SK-N-SH (cell line): ENCODE results near the gene CACNA2D1. TPM values are rescaled to one million over a fixed set of nuclear protein-coding genes. Genes with fewer than 3 reads are reported as not detected.

Experiments
- CTCF ChIA-PET: fragments of 300-600, 350-600 bp; formaldehyde crosslinking; extraction: SDS; loops from one replicate; lab custom pipeline; 2021; lab: Yijun Ruan, JAX
- POLR2A ChIA-PET: fragments of 350-600 bp; sonication (Branson Sonifier 250); formaldehyde crosslinking; extraction: SDS; loops from one replicate; lab custom pipeline; 2020; ENCODE audit warnings: antibody characterized with exemption, inconsistent platforms; lab: Yijun Ruan, JAX
- DNase-seq: peaks from one replicate; pipeline ENCODE4 v3.0.0; 2012
- H2AFZ ChIP-seq: fragments of 200-600 bp; sonication (generic); 2 replicates; pipeline ENCODE4 v1.8.1; 2016; ENCODE audit warnings: antibody characterized with exemption, mild to moderate bottlenecking, low read depth
- H3F3A ChIP-seq: fragments of 200-600 bp; sonication (generic); replicated peaks from 2 replicates; pipeline ENCODE3; 2016; ENCODE audit warnings: antibody characterized with exemption, mild to moderate bottlenecking; ENCODE audit not compliant: insufficient read depth
- H3K27ac ChIP-seq, 2 experiments: fragments of 200-500 bp in 1 of 2; fragments of 200-600 bp in 1 of 2; sonication (Bioruptor generic) in 1 of 2; sonication (generic), shearing (Covaris generic) in 1 of 2; 2 replicates each; pipeline versions ENCODE4 v1.5.1 to v1.6.1; 2014 to 2016; ENCODE audit warnings: low read depth in 2 of 2, inconsistent platforms in 1 of 2, low read length in 1 of 2, mild to moderate bottlenecking in 1 of 2, mixed read lengths in 1 of 2
- H3K27me3 ChIP-seq: fragments of 200-600 bp; sonication (generic), shearing (Covaris generic); 2 replicates; pipeline ENCODE4 v1.6.1; 2016; ENCODE audit warnings: mixed run types; ENCODE audit not compliant: insufficient read depth
- H3K36me3 ChIP-seq, 2 experiments: fragments of 200-500 bp in 1 of 2; fragments of 200-600 bp in 1 of 2; sonication (Bioruptor generic) in 1 of 2; sonication (generic) in 1 of 2; replicated peaks in 1 of 2; 2 replicates each; pipeline versions ENCODE3 to v1.5.1; 2014 to 2016; ENCODE audit warnings: low read length in 1 of 2, mild to moderate bottlenecking in 1 of 2; ENCODE audit not compliant: insufficient read depth in 2 of 2, control insufficient read depth in 1 of 2
- H3K4me1 ChIP-seq, 2 experiments: fragments of 200-500 bp in 1 of 2; fragments of 200-600 bp in 1 of 2; sonication (Bioruptor generic) in 1 of 2; sonication (generic), shearing (Covaris generic) in 1 of 2; 2 replicates each; pipeline versions ENCODE4 v1.5.1 to v1.6.1; 2014 to 2016; ENCODE audit warnings: low read depth in 1 of 2, low read length in 1 of 2, mixed run types in 1 of 2; ENCODE audit not compliant: insufficient read depth in 2 of 2, control insufficient read depth in 1 of 2
- H3K4me2 ChIP-seq: fragments of 200-600 bp; sonication (generic), shearing (Covaris generic); 2 replicates; pipeline ENCODE4 v1.6.1; 2017; ENCODE audit warnings: mixed run types
- H3K4me3 ChIP-seq, 2 experiments: fragments of 200-500 bp in 1 of 2; fragments of 200-600 bp in 1 of 2; sonication (Bioruptor generic) in 1 of 2; sonication (generic), shearing (Covaris generic) in 1 of 2; 2 replicates each; pipeline versions ENCODE4 v1.5.1 to v1.8.1; 2014 to 2016; ENCODE audit warnings: low read depth in 2 of 2, inconsistent platforms in 1 of 2, low read length in 1 of 2, mild to moderate bottlenecking in 1 of 2, mixed read lengths in 1 of 2, moderate library complexity in 1 of 2
- H3K79me2 ChIP-seq: fragments of 200-600 bp; sonication (generic); 2 replicates; pipeline ENCODE4 v1.8.1; 2017; ENCODE audit warnings: mild to moderate bottlenecking; ENCODE audit not compliant: insufficient read depth
- H3K9ac ChIP-seq: fragments of 200-600 bp; sonication (generic); 2 replicates; pipeline ENCODE4 v1.6.1; 2017; ENCODE audit warnings: mixed run types
- H3K9me2 ChIP-seq: fragments of 200-600 bp; sonication (generic); 2 replicates; pipeline ENCODE4 v1.6.1; 2017; ENCODE audit warnings: mixed run types
- H3K9me3 ChIP-seq: fragments of 200-600 bp; sonication (generic); 2 replicates; pipeline ENCODE4 v1.6.1; 2017; ENCODE audit warnings: mixed run types, mild to moderate bottlenecking, moderate library complexity
- H4K20me1 ChIP-seq: fragments of 200-600 bp; sonication (generic); 2 replicates; pipeline ENCODE4 v1.6.1; 2017; ENCODE audit warnings: mild to moderate bottlenecking, mixed run types; ENCODE audit not compliant: insufficient read depth
- CTCF ChIP-seq: fragments of 200-600 bp; sonication (generic); IDR thresholded peaks from 2 replicates; pipeline ENCODE4 v1.6.1; 2017; ENCODE audit warnings: antibody characterized with exemption, mild to moderate bottlenecking, moderate library complexity
- EP300 ChIP-seq, 2 experiments: IDR thresholded peaks; 2 replicates each; pipeline versions ENCODE4 v1.4.0 to v1.6.1; 2012; ENCODE audit warnings: borderline replicate concordance in 1 of 2, low read depth in 1 of 2, low read length in 1 of 2
- FOXJ3 ChIP-seq: sonication (generic); formaldehyde crosslinking; IDR thresholded peaks from 2 replicates; pipeline ENCODE4 v1.5.1; 2020; ENCODE audit warnings: mild to moderate bottlenecking, missing genetic modification reagents
- FOXM1 ChIP-seq: IDR thresholded peaks from 2 replicates; pipeline ENCODE4 v1.4.0; 2012; ENCODE audit warnings: low read depth, mild to moderate bottlenecking
- GABPA ChIP-seq: IDR thresholded peaks from 2 replicates; pipeline ENCODE4 v1.4.0; 2012; ENCODE audit warnings: low read depth, mild to moderate bottlenecking
- JUND ChIP-seq: IDR thresholded peaks from 2 replicates; pipeline ENCODE4 v1.4.0; 2012
- MEF2A ChIP-seq: IDR thresholded peaks from 2 replicates; pipeline ENCODE4 v1.4.0; 2012; ENCODE audit warnings: low read depth, borderline replicate concordance
- NFIC ChIP-seq: IDR thresholded peaks from 2 replicates; pipeline ENCODE4 v1.4.0; 2012; ENCODE audit warnings: borderline replicate concordance
- NRF1 ChIP-seq: IDR thresholded peaks from 2 replicates; pipeline ENCODE4 v1.6.1; 2012; ENCODE audit warnings: low read depth, mild to moderate bottlenecking, low read length
- POLR2AphosphoS5 ChIP-seq: IDR thresholded peaks from 2 replicates; pipeline ENCODE4 v1.6.1; 2012; ENCODE audit warnings: low read depth, low read length
- RAD21 ChIP-seq: IDR thresholded peaks from 2 replicates; pipeline ENCODE4 v1.6.1; 2012; ENCODE audit warnings: mild to moderate bottlenecking, low read length
- RCOR1 ChIP-seq: fragments of 150-350 bp; IDR thresholded peaks from 2 replicates; pipeline ENCODE4 v1.6.1; 2017; ENCODE audit warnings: antibody characterized with exemption, low read length
- REST ChIP-seq: IDR thresholded peaks from 2 replicates; pipeline ENCODE4 v1.6.1; 2012; ENCODE audit warnings: mild to moderate bottlenecking, low read depth, low read length, moderate library complexity
- RFX5 ChIP-seq: IDR thresholded peaks from 2 replicates; pipeline ENCODE4 v1.6.1; 2012; ENCODE audit warnings: mild to moderate bottlenecking, improper control_type of control experiment, low read length
- RXRA ChIP-seq: IDR thresholded peaks from 2 replicates; pipeline ENCODE4 v1.4.0; 2012; ENCODE audit warnings: low read depth, mild to moderate bottlenecking, borderline replicate concordance
- SMC3 ChIP-seq: IDR thresholded peaks from 2 replicates; pipeline ENCODE4 v1.6.1; 2012; ENCODE audit warnings: low read depth, low read length, improper control_type of control experiment
- TAF1 ChIP-seq: IDR thresholded peaks from 2 replicates; pipeline ENCODE4 v1.6.1; 2012; ENCODE audit warnings: low read depth, mild to moderate bottlenecking, low read length, moderate library complexity, borderline replicate concordance
- TCF12 ChIP-seq: IDR thresholded peaks from 2 replicates; pipeline ENCODE4 v1.4.0; 2012
- TEAD4 ChIP-seq: IDR thresholded peaks from 2 replicates; pipeline ENCODE4 v1.4.0; 2012; ENCODE audit warnings: mild to moderate bottlenecking, borderline replicate concordance; ENCODE audit not compliant: insufficient read depth
- USF1 ChIP-seq: IDR thresholded peaks from 2 replicates; pipeline ENCODE4 v1.4.0; 2012; ENCODE audit warnings: low read depth, borderline replicate concordance
- USF2 ChIP-seq: fragments of 150-350 bp; IDR thresholded peaks from 2 replicates; pipeline ENCODE4 v1.6.1; 2017; ENCODE audit warnings: antibody characterized with exemption, low read length, low read depth, borderline replicate concordance
- YY1 ChIP-seq: IDR thresholded peaks from 2 replicates; pipeline ENCODE4 v1.4.0; 2012; ENCODE audit warnings: low read depth, mild to moderate bottlenecking
- ZBTB33 ChIP-seq: IDR thresholded peaks from 2 replicates; pipeline ENCODE4 v1.4.0; 2012; ENCODE audit warnings: low read depth, borderline replicate concordance
- WGBS: methylation state at CpG from one replicate; pipeline ENCODE4 v1.1.6; 2017; ENCODE audit warnings: low lambda C conversion rate; 5-methylcytosine and 5-hydroxymethylcytosine counted together
- polyA plus RNA-seq, 3 experiments: library from polyadenylated mRNA; depleted of rRNA; stranded (reverse); fragments of >200 nt; gene quantifications; 2 replicates each; pipeline ENCODE4 v1.2.3, GENCODE V29; 2012

CACNA2D1 gene
- polyA plus RNA-seq (2012; rRNA removed): 3.4 and 4.8 TPM in 2 replicates
- 6.3 and 6.9 TPM in 2 replicates for polyA plus RNA-seq (2012; cell fraction: cytosol; rRNA removed)
- 3.0 and 7.5 TPM in 2 replicates for polyA plus RNA-seq (2012; cell fraction: nucleus; rRNA removed)

- POLR2A ChIA-PET: no interaction called here
- peak within 1 kb of the TSS; percentile 81 to 99 for H3K27ac ChIP-seq
- H3K4me2 ChIP-seq: peak within 1 kb of the TSS; percentile 90
- peaks cover 36% of the 10 kb centered on the region for H3K79me2 ChIP-seq
- H3K4me1 ChIP-seq: peaks cover 8 to 33% of the 10 kb centered on the region in 2 experiments; a peak in 3 of 4 replicates
- peak within 1 kb of the TSS; percentile 95 for H2AFZ ChIP-seq
- no peaks in the 10 kb centered on the region for H3K27me3 ChIP-seq
- CTCF ChIA-PET: interaction anchor here (0.9 to 3.9 kb wide), 11 partner anchors 28 to 399 kb away, joined by 3 to 31 read pairs (median 5); no protein-coding TSS in a partner anchor
- no peaks in the 10 kb centered on the region for H3K36me3 ChIP-seq
- peak; percentile 97 for DNase-seq
- H3K9me2 ChIP-seq: no peaks in the 10 kb centered on the region
- H3F3A ChIP-seq: peaks cover 4% of the 10 kb centered on the region
- no peaks in the 10 kb centered on the region for H3K9me3 ChIP-seq
- WGBS: 0% methylated on average over 24 of the region's 82 CpGs
- H4K20me1 ChIP-seq: peaks cover 6% of the 10 kb centered on the region; the same call in 1 of the 2 replicates
- H3K9ac ChIP-seq: peak within 1 kb of the TSS; percentile 88
- peak within 1 kb of the TSS; percentile 89 to 100 for H3K4me3 ChIP-seq
- TF ChIP-seq TCF12: no peak
- TF ChIP-seq RFX5: no peak
- peak; percentile 31; the same call in 1 of the 2 replicates for TF ChIP-seq NFIC
- no peak for TF ChIP-seq USF1
- TF ChIP-seq POLR2AphosphoS5: peak; percentile 67
- peak; percentile 74 for TF ChIP-seq NRF1
- TF ChIP-seq RAD21: no peak
- TF ChIP-seq YY1: peak; percentile 58; the same call in 1 of the 2 replicates
- no peak for TF ChIP-seq EP300 (IDR thresholded peaks at IDR 0.05; ENCODE audit: borderline replicate concordance in 1 of 2, low read depth in 1 of 2, low read length in 1 of 2)
- no peak for TF ChIP-seq FOXM1
- no peak; the same call in 1 of the 2 replicates for TF ChIP-seq TAF1
- TF ChIP-seq RCOR1: 0 out of 2 replicates have a peak, but pooled peaks have one; percentile 5
- TF ChIP-seq CTCF: no peak
- TF ChIP-seq RXRA: no peak
- no peak for TF ChIP-seq JUND
- peak; percentile 1; the same call in 1 of the 2 replicates for TF ChIP-seq SMC3
- TF ChIP-seq TEAD4: no peak
- no peak for TF ChIP-seq ZBTB33
- no peak for TF ChIP-seq USF2
- TF ChIP-seq FOXJ3 (CRISPR knock-in tag): no peak
- TF ChIP-seq REST: peak; percentile 60; the same call in 1 of the 2 replicates
- TF ChIP-seq MEF2A: no peak
- TF ChIP-seq GABPA: no peak
Observed at GRCh38 chr7:82443547-82444219, at the start of gene CACNA2D1. Gene CACNA2D1 (minus strand): TSS chr7:82443777.
